ENCODE data around the gene HORMAD2.

DNA sequence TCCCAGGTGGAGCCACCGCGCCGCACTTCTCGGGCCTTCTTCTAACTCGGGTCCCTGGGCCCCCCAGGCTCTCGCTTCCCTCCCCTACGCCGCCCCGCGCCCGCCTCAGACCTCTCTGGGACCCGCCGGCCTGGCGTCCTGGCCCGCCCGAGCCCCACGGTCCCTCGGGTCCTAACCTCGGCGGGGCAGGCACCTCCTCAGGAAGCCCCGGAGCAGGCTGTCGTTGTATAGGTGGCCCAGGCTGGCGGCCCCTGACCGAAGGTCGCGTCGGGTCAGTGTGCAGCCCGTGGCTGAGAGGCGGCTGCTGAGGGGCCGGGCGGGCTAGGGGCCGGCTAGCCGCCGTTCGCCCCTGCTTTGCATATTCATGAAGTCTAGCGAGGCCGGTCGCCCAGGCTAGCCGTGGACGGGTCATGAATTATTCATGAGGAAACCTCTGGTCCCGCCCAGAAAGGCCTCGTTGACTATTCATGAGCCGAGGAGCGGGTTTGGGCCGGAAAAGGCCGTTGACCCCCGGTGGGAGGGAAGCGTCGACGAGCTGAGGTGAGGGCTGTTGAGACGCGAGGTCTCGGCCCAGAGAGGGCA is at the start of gene HORMAD2:
- TF ChIP-seq HDAC6 (IDR thresholded peaks at IDR 0.05; ENCODE audit: low read depth, low read length) (no peak), TAF1 (IDR thresholded peaks at IDR 0.05; ENCODE audit: control insufficient read depth, extremely low read depth, insufficient read depth, low read length, severe bottlenecking) (no peak), TEAD4 (IDR thresholded peaks at IDR 0.05; ENCODE audit: low read length) (no peak), TEAD4 (CRISPR knock-in tag; IDR thresholded peaks at IDR 0.05; ENCODE audit: borderline replicate concordance) (no peak), E2F1 (CRISPR knock-in tag; IDR thresholded peaks at IDR 0.05) (no peak), SMAD3 (CRISPR knock-in tag; conservative IDR thresholded peaks at IDR 0.05) (no peak), ZNF239 (CRISPR knock-in tag; IDR thresholded peaks at IDR 0.05) (no peak), TEAD2 (tag; IDR thresholded peaks at IDR 0.05) (no peak), EZH2 (IDR thresholded peaks at IDR 0.05; ENCODE audit: borderline replicate concordance, low read depth, low read length) (no peak), CBX3 (IDR thresholded peaks at IDR 0.05; ENCODE audit: borderline replicate concordance in 1 of 2, low read length in 2 of 2) (no peak)
- TF ChIP-seq, protein P1, sequence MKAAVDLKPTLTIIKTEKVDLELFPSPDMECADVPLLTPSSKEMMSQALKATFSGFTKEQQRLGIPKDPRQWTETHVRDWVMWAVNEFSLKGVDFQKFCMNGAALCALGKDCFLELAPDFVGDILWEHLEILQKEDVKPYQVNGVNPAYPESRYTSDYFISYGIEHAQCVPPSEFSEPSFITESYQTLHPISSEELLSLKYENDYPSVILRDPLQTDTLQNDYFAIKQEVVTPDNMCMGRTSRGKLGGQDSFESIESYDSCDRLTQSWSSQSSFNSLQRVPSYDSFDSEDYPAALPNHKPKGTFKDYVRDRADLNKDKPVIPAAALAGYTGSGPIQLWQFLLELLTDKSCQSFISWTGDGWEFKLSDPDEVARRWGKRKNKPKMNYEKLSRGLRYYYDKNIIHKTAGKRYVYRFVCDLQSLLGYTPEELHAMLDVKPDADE (conservative IDR thresholded peaks at IDR 0.05; ENCODE audit: control insufficient read depth, low read depth, low read length): no peak
- TF ChIP-seq, protein P2, sequence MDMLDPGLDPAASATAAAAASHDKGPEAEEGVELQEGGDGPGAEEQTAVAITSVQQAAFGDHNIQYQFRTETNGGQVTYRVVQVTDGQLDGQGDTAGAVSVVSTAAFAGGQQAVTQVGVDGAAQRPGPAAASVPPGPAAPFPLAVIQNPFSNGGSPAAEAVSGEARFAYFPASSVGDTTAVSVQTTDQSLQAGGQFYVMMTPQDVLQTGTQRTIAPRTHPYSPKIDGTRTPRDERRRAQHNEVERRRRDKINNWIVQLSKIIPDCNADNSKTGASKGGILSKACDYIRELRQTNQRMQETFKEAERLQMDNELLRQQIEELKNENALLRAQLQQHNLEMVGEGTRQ (CRISPR knock-in tag; IDR thresholded peaks at IDR 0.05): no peak
